Measurements from ENCODE around the gene BMP6. TPM values are rescaled to one million over a fixed set of nuclear protein-coding genes. Genes with fewer than 3 reads are reported as not detected.

Gene BMP6
- total RNA-seq, 1 experiment from 2014 or later, result 13.6 TPM

- TF ChIP-seq SIN3A (IDR thresholded peaks at IDR 0.05; ENCODE audit: borderline replicate concordance, insufficient read depth, low read depth, low read length) (no peak), TCF7L2 (IDR thresholded peaks at IDR 0.05; ENCODE audit: low read depth, low read length) (no peak), REST (IDR thresholded peaks at IDR 0.05; ENCODE audit: insufficient read depth in 1 of 2, low read depth in 2 of 2, low read length in 1 of 2) (no peak), POLR2AphosphoS5 (IDR thresholded peaks at IDR 0.05; ENCODE audit: low read depth, low read length) (no peak)
- TF ChIP-seq, protein P1, sequence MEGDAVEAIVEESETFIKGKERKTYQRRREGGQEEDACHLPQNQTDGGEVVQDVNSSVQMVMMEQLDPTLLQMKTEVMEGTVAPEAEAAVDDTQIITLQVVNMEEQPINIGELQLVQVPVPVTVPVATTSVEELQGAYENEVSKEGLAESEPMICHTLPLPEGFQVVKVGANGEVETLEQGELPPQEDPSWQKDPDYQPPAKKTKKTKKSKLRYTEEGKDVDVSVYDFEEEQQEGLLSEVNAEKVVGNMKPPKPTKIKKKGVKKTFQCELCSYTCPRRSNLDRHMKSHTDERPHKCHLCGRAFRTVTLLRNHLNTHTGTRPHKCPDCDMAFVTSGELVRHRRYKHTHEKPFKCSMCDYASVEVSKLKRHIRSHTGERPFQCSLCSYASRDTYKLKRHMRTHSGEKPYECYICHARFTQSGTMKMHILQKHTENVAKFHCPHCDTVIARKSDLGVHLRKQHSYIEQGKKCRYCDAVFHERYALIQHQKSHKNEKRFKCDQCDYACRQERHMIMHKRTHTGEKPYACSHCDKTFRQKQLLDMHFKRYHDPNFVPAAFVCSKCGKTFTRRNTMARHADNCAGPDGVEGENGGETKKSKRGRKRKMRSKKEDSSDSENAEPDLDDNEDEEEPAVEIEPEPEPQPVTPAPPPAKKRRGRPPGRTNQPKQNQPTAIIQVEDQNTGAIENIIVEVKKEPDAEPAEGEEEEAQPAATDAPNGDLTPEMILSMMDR (IDR thresholded peaks at IDR 0.05), result no peak
- POLR2A ChIA-PET, result no interaction called here
- intact Hi-C loops (cut with micrococcal nuclease; ENCODE audit: unreplicated experiment), result no loop called here
Measured at GRCh38 chr6:7921046-7921445, 195.1 kb downstream of the BMP6 start.

GRCh38 chr6:7921632-7922092 lies 195.8 kb downstream of the BMP6 start:
- Histone ChIP-seq H3K9me3 (ENCODE audit: control insufficient read depth, insufficient read depth, low read depth, low read length) (no peaks in the 10 kb centered on the region), H3K4me1 (ENCODE audit: control insufficient read depth, insufficient read depth, low read length) (no peaks in the 10 kb centered on the region), H3K27ac (ENCODE audit: low read length) (no peak overlapping the region), H3K36me3 (ENCODE audit: control insufficient read depth, insufficient read depth, low read length) (no peaks in the 10 kb centered on the region), H3K4me3 (ENCODE audit: low read depth in 2 of 2, low read length in 2 of 2) (no peak overlapping the region), H3K27me3 (ENCODE audit: control insufficient read depth, insufficient read depth, low read length) (peaks cover 4% of the 10 kb centered on the region; the same call in 1 of the 2 replicates)
- intact Hi-C loops (cut with micrococcal nuclease; ENCODE audit: unreplicated experiment) (no loop called here), in situ Hi-C loops (cut with HindIII; ENCODE audit: low pct_unique_long_range_greater_than_20kb, low sequenced_read_pairs) (no loop called here)
- DNase-seq (ENCODE audit: low read depth, low spot score) (no peak), ATAC-seq (no peak)
- no TSS peak for BruUV-seq (replicated peaks)
- CTCF ChIA-PET, result no interaction called here
- POLR2A ChIA-PET, result no interaction called here
- TF ChIP-seq SIN3A (IDR thresholded peaks at IDR 0.05; ENCODE audit: borderline replicate concordance, insufficient read depth, low read depth, low read length), result no peak
- no peak for TF ChIP-seq POLR2AphosphoS5 (IDR thresholded peaks at IDR 0.05; ENCODE audit: low read depth, low read length)
- TF ChIP-seq, protein P1 (IDR thresholded peaks at IDR 0.05), result no peak
- no peak for TF ChIP-seq REST (IDR thresholded peaks at IDR 0.05; ENCODE audit: insufficient read depth in 1 of 2, low read depth in 2 of 2, low read length in 1 of 2)
- TF ChIP-seq TCF7L2 (IDR thresholded peaks at IDR 0.05; ENCODE audit: low read depth, low read length), result no peak

More at GRCh38 chr6:7921046-7921445, 195.1 kb downstream of the BMP6 start:
- Histone ChIP-seq H3K9me3 (ENCODE audit: control insufficient read depth, insufficient read depth, low read depth, low read length) (no peaks in the 10 kb centered on the region), H3K36me3 (ENCODE audit: control insufficient read depth, insufficient read depth, low read length) (no peaks in the 10 kb centered on the region), H3K27ac (ENCODE audit: low read length) (no peak overlapping the region), H3K4me1 (ENCODE audit: control insufficient read depth, insufficient read depth, low read length) (no peaks in the 10 kb centered on the region), H3K27me3 (ENCODE audit: control insufficient read depth, insufficient read depth, low read length) (peaks cover 4% of the 10 kb centered on the region; the same call in 1 of the 2 replicates), H3K4me3 (ENCODE audit: low read depth in 2 of 2, low read length in 2 of 2) (no peak overlapping the region)
- CTCF ChIA-PET, result no interaction called here
- no TSS peak for BruUV-seq (replicated peaks)
- ATAC-seq (no peak), DNase-seq (ENCODE audit: low read depth, low spot score) (no peak)
- in situ Hi-C loops (cut with HindIII; ENCODE audit: low pct_unique_long_range_greater_than_20kb, low sequenced_read_pairs), result no loop called here
